ENCODE results near the gene SNX9. TPM values are rescaled to one million over a fixed set of nuclear protein-coding genes. Genes with fewer than 3 reads are reported as not detected.
A peak's percentile ranks its signal among the peaks of the same experiment; 100 is the strongest.
"Not testable (repeated sequence)": the region's sequence is repeated elsewhere in the genome, so short reads cannot be mapped to it uniquely, and the experiment has no call there.

Gene SNX9
- total RNA-seq, 2 experiments from 2014 or later: 14.9 to 39.4 TPM

- no peak overlapping the region for H3K4me3 Mint-ChIP-seq
- no peaks in the 10 kb centered on the region for H3K27me3 Mint-ChIP-seq
- no peak overlapping the region for H3K27ac Mint-ChIP-seq
- no peak for DNase-seq
- peaks cover 3% of the 10 kb centered on the region for H3K9me3 Mint-ChIP-seq (ENCODE audit: low read depth)
- peaks cover 56% of the 10 kb centered on the region for H3K36me3 Mint-ChIP-seq
- CTCF ChIA-PET: interaction anchor here (1.5 kb wide), 1 partner anchor 48 kb away, joined by 3 read pairs; no protein-coding TSS in a partner anchor
- no peaks in the 10 kb centered on the region for H3K4me1 Mint-ChIP-seq
- ATAC-seq: no peak
Measured at GRCh38 chr6:157921685-157922367, 98.8 kb downstream of the SNX9 start.

- Mint-ChIP-seq H3K36me3 (peaks cover 33% of the 10 kb centered on the region), H3K9me3 (ENCODE audit: low read depth) (no peaks in the 10 kb centered on the region), H3K27me3 (no peaks in the 10 kb centered on the region), H3K4me3 (no peak overlapping the region), H3K27ac (no peak overlapping the region), H3K4me1 (peaks cover 4% of the 10 kb centered on the region)
- ATAC-seq (no peak), DNase-seq (no peak)
- CTCF ChIA-PET: no interaction called here
Measured at GRCh38 chr6:157925771-157926170, 102.7 kb downstream of the SNX9 start.

GRCh38 chr6:157927011-157927410, 104.0 kb downstream of the SNX9 start:
- ATAC-seq: no peak
- CTCF ChIA-PET: no interaction called here
- no peak overlapping the region for H3K4me3 Mint-ChIP-seq

GRCh38 chr6:157928428-157928827, 105.4 kb downstream of the SNX9 start:
- H3K4me3 Mint-ChIP-seq: no peak overlapping the region
- H3K9me3 Mint-ChIP-seq (ENCODE audit: low read depth): no peaks in the 10 kb centered on the region
- DNase-seq (no peak), ATAC-seq (no peak)
- H3K4me1 Mint-ChIP-seq: peaks cover 4% of the 10 kb centered on the region
- peaks cover 19% of the 10 kb centered on the region for H3K36me3 Mint-ChIP-seq
- H3K27ac Mint-ChIP-seq: no peak overlapping the region
- CTCF ChIA-PET: interaction anchor here (1.1 kb wide), 1 partner anchor 26 kb away, joined by 3 read pairs; no protein-coding TSS in a partner anchor
- no peaks in the 10 kb centered on the region for H3K27me3 Mint-ChIP-seq

More at GRCh38 chr6:157927011-157927410, 104.0 kb downstream of the SNX9 start:
- no peaks in the 10 kb centered on the region for H3K27me3 Mint-ChIP-seq
- peaks cover 4% of the 10 kb centered on the region for H3K4me1 Mint-ChIP-seq
- H3K9me3 Mint-ChIP-seq (ENCODE audit: low read depth): no peaks in the 10 kb centered on the region
- peaks cover 24% of the 10 kb centered on the region for H3K36me3 Mint-ChIP-seq
- H3K27ac Mint-ChIP-seq: no peak overlapping the region
- no peak for DNase-seq

GRCh38 chr6:157929076-157929475, 106.0 kb downstream of the SNX9 start:
- no peak for ATAC-seq
- H3K9me3 Mint-ChIP-seq (ENCODE audit: low read depth): no peaks in the 10 kb centered on the region
- CTCF ChIA-PET: no interaction called here

GRCh38 chr6:157929765-157930319, 106.8 kb downstream of the SNX9 start:
- Mint-ChIP-seq H3K4me3 (no peak overlapping the region), H3K4me1 (peaks cover 4% of the 10 kb centered on the region), H3K9me3 (ENCODE audit: low read depth) (no peaks in the 10 kb centered on the region), H3K27ac (no peak overlapping the region), H3K27me3 (no peaks in the 10 kb centered on the region), H3K36me3 (peaks cover 13% of the 10 kb centered on the region)
- CTCF ChIA-PET: no interaction called here
- DNase-seq (no peak), ATAC-seq (no peak)

More at GRCh38 chr6:157929076-157929475, 106.0 kb downstream of the SNX9 start:
- Mint-ChIP-seq H3K27ac (no peak overlapping the region), H3K27me3 (no peaks in the 10 kb centered on the region), H3K4me3 (no peak overlapping the region), H3K4me1 (peaks cover 4% of the 10 kb centered on the region), H3K36me3 (peaks cover 16% of the 10 kb centered on the region)
- DNase-seq: no peak

GRCh38 chr6:157935786-157936185, 112.7 kb downstream of the SNX9 start:
- H3K27ac Mint-ChIP-seq: no peak overlapping the region
- H3K9me3 Mint-ChIP-seq (ENCODE audit: low read depth): no peaks in the 10 kb centered on the region
- no peak overlapping the region for H3K4me3 Mint-ChIP-seq
- peaks cover 10% of the 10 kb centered on the region for H3K4me1 Mint-ChIP-seq
- no peak for ATAC-seq
- no peaks in the 10 kb centered on the region for H3K27me3 Mint-ChIP-seq
- DNase-seq: no peak
- H3K36me3 Mint-ChIP-seq: peaks cover 25% of the 10 kb centered on the region
- CTCF ChIA-PET: no interaction called here

GRCh38 chr6:157937318-157937717, 114.3 kb downstream of the SNX9 start:
- H3K36me3 Mint-ChIP-seq: peaks cover 28% of the 10 kb centered on the region
- H3K4me3 Mint-ChIP-seq: no peak overlapping the region
- no peak overlapping the region for H3K27ac Mint-ChIP-seq
- DNase-seq: no peak
- H3K4me1 Mint-ChIP-seq: peaks cover 11% of the 10 kb centered on the region
- CTCF ChIA-PET: interaction anchor here (1.4 kb wide), 1 partner anchor 9 kb away, joined by 4 read pairs; no protein-coding TSS in a partner anchor
- H3K27me3 Mint-ChIP-seq: no peaks in the 10 kb centered on the region
- no peak for ATAC-seq
- H3K9me3 Mint-ChIP-seq (ENCODE audit: low read depth): no peaks in the 10 kb centered on the region

- ATAC-seq (no peak), DNase-seq (no peak)
- Mint-ChIP-seq H3K4me3 (no peak overlapping the region), H3K4me1 (peaks cover 11% of the 10 kb centered on the region), H3K36me3 (peaks cover 29% of the 10 kb centered on the region), H3K27me3 (no peaks in the 10 kb centered on the region), H3K9me3 (ENCODE audit: low read depth) (no peaks in the 10 kb centered on the region), H3K27ac (no peak overlapping the region)
- CTCF ChIA-PET: no interaction called here
Measured at GRCh38 chr6:157937916-157938315, 114.9 kb downstream of the SNX9 start.

GRCh38 chr6:157940375-157941036, 117.5 kb downstream of the SNX9 start:
- not testable (repeated sequence) for H3K27ac Mint-ChIP-seq; H3K9me3 Mint-ChIP-seq (ENCODE audit: low read depth); H3K4me3 Mint-ChIP-seq; H3K27me3 Mint-ChIP-seq; DNase-seq
- CTCF ChIA-PET: interaction anchor here (1.2 kb wide), 1 partner anchor 32 kb away, joined by 3 read pairs; no protein-coding TSS in a partner anchor
- peak; percentile 47 for ATAC-seq
- peaks cover 20% of the 10 kb centered on the region for H3K4me1 Mint-ChIP-seq
- peaks cover 34% of the 10 kb centered on the region for H3K36me3 Mint-ChIP-seq

- no peak for DNase-seq
- H3K4me1 Mint-ChIP-seq: peaks cover 20% of the 10 kb centered on the region
- no peak overlapping the region for H3K27ac Mint-ChIP-seq
- H3K9me3 Mint-ChIP-seq (ENCODE audit: low read depth): no peaks in the 10 kb centered on the region
- no peak overlapping the region for H3K4me3 Mint-ChIP-seq
- no peaks in the 10 kb centered on the region for H3K27me3 Mint-ChIP-seq
- CTCF ChIA-PET: interaction anchor here (1.3 kb wide), 1 partner anchor 131 kb away, joined by 3 read pairs; no protein-coding TSS in a partner anchor
- ATAC-seq: no peak
- peaks cover 35% of the 10 kb centered on the region for H3K36me3 Mint-ChIP-seq
Measured at GRCh38 chr6:157941101-157941863, 118.2 kb downstream of the SNX9 start.

GRCh38 chr6:157942351-157942750, 119.3 kb downstream of the SNX9 start:
- H3K36me3 Mint-ChIP-seq: peaks cover 35% of the 10 kb centered on the region
- no peak for ATAC-seq
- no peak for DNase-seq
- no peak overlapping the region for H3K27ac Mint-ChIP-seq
- no peaks in the 10 kb centered on the region for H3K9me3 Mint-ChIP-seq (ENCODE audit: low read depth)
- H3K4me3 Mint-ChIP-seq: no peak overlapping the region
- H3K27me3 Mint-ChIP-seq: peaks cover 2% of the 10 kb centered on the region
- H3K4me1 Mint-ChIP-seq: peaks cover 18% of the 10 kb centered on the region
- CTCF ChIA-PET: interaction anchor here (1.3 kb wide), 1 partner anchor 129 kb away, joined by 3 read pairs; no protein-coding TSS in a partner anchor

All from activated CD8-positive, alpha-beta memory T cell treated with anti-CD3 and anti-CD28 coated beads, Interleukin-2, amount 10 ng/mL, durations not matched to agents 7 days and 5 days (primary cell).